Measurements from ENCODE around the gene CCDC3. TPM values are rescaled to one million over a fixed set of nuclear protein-coding genes. Genes with fewer than 3 reads are reported as not detected.

Gene CCDC3
- polyA plus RNA-seq, 1 of the 3 experiments (the other 2 are of a cell fraction) = 0.02 TPM

GRCh38 chr10:12929381-12929780 lies 72.1 kb downstream of the CCDC3 start:
- no peak overlapping the region for H2AFZ ChIP-seq (ENCODE audit: low read depth)
- DNase-seq = no peak
- H3K79me2 ChIP-seq (ENCODE audit: insufficient read depth) = no peaks in the 10 kb centered on the region
- no peak overlapping the region for H3K27ac ChIP-seq (ENCODE audit: low read depth in 2 of 2, low read length in 1 of 2)
- no peaks in the 10 kb centered on the region for H4K20me1 ChIP-seq (ENCODE audit: insufficient read depth)
- CTCF ChIA-PET = interaction anchor here (1.2 to 1.3 kb wide), 2 partner anchors 8 to 27 kb away, joined by 3 to 4 read pairs; no protein-coding TSS in a partner anchor
- no peak for TF ChIP-seq FOXM1 (IDR thresholded peaks at IDR 0.05; ENCODE audit: low read depth)
- no peak for TF ChIP-seq JUND (IDR thresholded peaks at IDR 0.05)
- no peak for TF ChIP-seq REST (IDR thresholded peaks at IDR 0.05; ENCODE audit: low read depth, low read length)
- TF ChIP-seq NRF1 (IDR thresholded peaks at IDR 0.05; ENCODE audit: low read depth, low read length) = no peak
- no peak for TF ChIP-seq IRF3 (IDR thresholded peaks at IDR 0.05; ENCODE audit: low read depth, low read length)
- TF ChIP-seq YY1 (IDR thresholded peaks at IDR 0.05; ENCODE audit: low read depth) = no peak
- no peak for TF ChIP-seq ELF1 (IDR thresholded peaks at IDR 0.05)
- no peak for TF ChIP-seq RXRA (IDR thresholded peaks at IDR 0.05; ENCODE audit: borderline replicate concordance, low read depth)
- TF ChIP-seq TCF12 (IDR thresholded peaks at IDR 0.05) = no peak
- TF ChIP-seq TEAD4 (IDR thresholded peaks at IDR 0.05; ENCODE audit: borderline replicate concordance, insufficient read depth) = no peak
- no peak for TF ChIP-seq GATA2 (CRISPR knock-in tag; IDR thresholded peaks at IDR 0.05)
- TF ChIP-seq SMC3 (IDR thresholded peaks at IDR 0.05; ENCODE audit: low read depth, low read length) = no peak
- TF ChIP-seq NFIC (IDR thresholded peaks at IDR 0.05; ENCODE audit: borderline replicate concordance) = no peak
- TF ChIP-seq MAX (IDR thresholded peaks at IDR 0.05; ENCODE audit: low read depth) = no peak
- TF ChIP-seq CTCF (IDR thresholded peaks at IDR 0.05) = no peak
- no peak for TF ChIP-seq USF2 (IDR thresholded peaks at IDR 0.05; ENCODE audit: borderline replicate concordance, low read depth, low read length)
- no peak overlapping the region for H3K4me3 ChIP-seq (ENCODE audit: low read depth in 2 of 2, low read length in 1 of 2)
- H3K9me2 ChIP-seq = no peaks in the 10 kb centered on the region
- H3K4me2 ChIP-seq = no peak overlapping the region
- POLR2A ChIA-PET = no interaction called here
- WGBS (ENCODE audit: low lambda C conversion rate) = 21% methylated on average over 2 of the region's 2 CpGs
- H3K9me3 ChIP-seq = no peaks in the 10 kb centered on the region
- no peaks in the 10 kb centered on the region for H3K27me3 ChIP-seq (ENCODE audit: insufficient read depth)
- H3F3A ChIP-seq (replicated peaks; ENCODE audit: insufficient read depth) = no peaks in the 10 kb centered on the region
- H3K9ac ChIP-seq = no peak overlapping the region
- no peaks in the 10 kb centered on the region for H3K4me1 ChIP-seq (ENCODE audit: control insufficient read depth in 1 of 2, insufficient read depth in 2 of 2, low read depth in 1 of 2, low read length in 1 of 2)
- no peaks in the 10 kb centered on the region for H3K36me3 ChIP-seq (replicated peaks in 1 of 2; ENCODE audit: control insufficient read depth in 1 of 2, insufficient read depth in 2 of 2, low read length in 1 of 2)

All from SK-N-SH (cell line).